GM12864 (cell line): ENCODE results near the gene LYZL4.

Experiments
- DNase-seq: peaks from one replicate; pipeline ENCODE4 v3.0.0-alpha.2; 2011; ENCODE audit warnings: low read depth
- H3K4me3 ChIP-seq: 2 replicates; pipeline ENCODE4 v1.5.1; 2011; ENCODE audit warnings: mild to moderate bottlenecking, low read depth, low read length, control low read depth
- CTCF ChIP-seq: IDR thresholded peaks from 2 replicates; pipeline ENCODE4 v1.5.1; 2011; ENCODE audit warnings: low read depth, mild to moderate bottlenecking, moderate library complexity, low read length, control low read depth, inconsistent platforms; ENCODE audit errors: missing control alignments

LYZL4 gene

GRCh38 chr3:42430781-42431532, 20.5 kb upstream of the LYZL4 start:
- DNase-seq = no peak
- no peak for TF ChIP-seq CTCF
- H3K4me3 ChIP-seq = no peak overlapping the region

DNA sequence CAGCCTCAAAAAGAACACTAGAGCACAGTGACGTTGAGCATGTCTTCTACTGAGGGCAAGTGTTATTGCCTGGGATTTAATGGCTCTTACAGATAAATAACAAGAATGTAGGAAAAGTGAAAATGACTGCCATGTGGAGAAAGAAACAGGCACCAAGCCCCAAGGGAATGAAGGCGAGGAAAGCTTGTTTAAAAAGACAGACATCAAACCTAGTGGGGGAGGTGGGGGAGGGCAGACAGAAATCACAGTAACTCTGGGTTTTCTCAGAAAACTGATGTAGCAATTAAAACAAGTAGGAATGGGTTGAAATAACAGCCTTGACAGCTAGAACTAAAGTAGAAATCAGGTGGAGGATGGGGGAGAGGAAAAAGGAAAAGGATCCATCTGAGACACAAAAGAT, 18.4 kb upstream of the LYZL4 start:
- no peak for TF ChIP-seq CTCF
- DNase-seq = no peak
- no peak overlapping the region for H3K4me3 ChIP-seq

DNA sequence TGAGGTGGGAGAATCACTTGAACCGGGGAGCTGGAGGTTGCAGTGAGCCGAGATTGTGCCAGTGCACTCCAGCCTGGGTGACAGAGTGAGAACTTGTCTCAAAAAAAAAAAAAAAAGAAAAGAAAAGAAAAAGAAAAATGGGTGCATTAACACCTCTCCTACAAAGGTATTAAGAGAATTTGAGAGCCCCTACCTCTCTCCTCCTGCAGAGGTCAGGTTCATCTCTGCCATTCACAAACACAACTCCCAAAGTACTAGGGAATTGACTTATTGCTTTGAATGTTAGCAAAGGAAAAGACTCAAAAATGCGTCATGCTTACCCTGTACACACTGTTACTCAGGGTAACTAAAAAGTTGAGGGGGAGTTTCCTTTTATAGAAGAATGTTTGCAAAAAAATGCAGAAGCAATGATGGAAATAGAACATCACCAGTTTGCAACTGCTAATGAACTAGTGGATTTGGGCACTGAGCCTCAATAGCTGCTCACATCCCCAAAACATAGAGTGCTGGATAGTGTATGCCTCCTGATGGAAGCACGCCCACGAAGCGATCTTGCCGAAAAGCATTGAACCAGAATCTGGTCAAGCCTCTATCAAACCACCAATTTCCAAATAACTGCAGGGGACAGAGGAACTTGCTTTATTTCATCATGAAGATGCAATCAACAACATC, 15.5 kb upstream of the LYZL4 start:
- no peak for DNase-seq
- TF ChIP-seq CTCF = no peak
- no peak overlapping the region for H3K4me3 ChIP-seq

DNA sequence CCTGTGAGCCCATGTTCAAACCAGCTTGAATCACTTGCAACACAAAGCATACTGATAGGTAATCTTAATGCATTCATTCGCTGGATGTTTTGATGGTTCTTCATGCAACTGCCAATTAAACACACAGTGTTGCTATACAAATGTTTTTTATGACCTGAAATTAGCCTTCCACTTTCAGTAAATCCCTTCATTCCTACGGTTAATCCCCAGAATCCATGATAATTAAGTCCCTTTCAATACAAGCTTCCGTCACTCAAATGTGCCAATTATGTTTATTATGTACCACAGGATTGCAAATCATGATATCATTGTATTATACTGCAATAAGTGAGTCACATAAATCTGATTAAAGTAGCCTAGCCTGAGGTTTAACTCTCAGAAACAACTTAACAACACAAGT, 14.5 kb upstream of the LYZL4 start:
- no peak for DNase-seq
- no peak for TF ChIP-seq CTCF
- no peak overlapping the region for H3K4me3 ChIP-seq

- no peak for DNase-seq
- no peak for TF ChIP-seq CTCF
- H3K4me3 ChIP-seq = no peak overlapping the region
Observed at GRCh38 chr3:42421818-42422796, 11.7 kb upstream of the LYZL4 start.

GRCh38 chr3:42419563-42419962, 9.2 kb upstream of the LYZL4 start:
- no peak overlapping the region for H3K4me3 ChIP-seq
- no peak for TF ChIP-seq CTCF
- no peak for DNase-seq
